Kidney tubule cell (primary cell): ENCODE measurements around the gene TFF3.
A peak's percentile ranks its signal among the peaks of the same experiment; 100 is the strongest.

Source experiments
- DNase-seq: peaks from one replicate; pipeline ENCODE4 v3.0.0-alpha.2; 2018; ENCODE audit warnings: low spot score

The TFF3 gene

GRCh38 chr21:42289926-42290325 is 25.3 kb downstream of the TFF3 start:
- no peak for DNase-seq

GRCh38 chr21:42288962-42289361 is 26.2 kb downstream of the TFF3 start:
- DNase-seq = no peak

GRCh38 chr21:42287193-42288083 is 27.8 kb downstream of the TFF3 start:
- DNase-seq = no peak

DNA sequence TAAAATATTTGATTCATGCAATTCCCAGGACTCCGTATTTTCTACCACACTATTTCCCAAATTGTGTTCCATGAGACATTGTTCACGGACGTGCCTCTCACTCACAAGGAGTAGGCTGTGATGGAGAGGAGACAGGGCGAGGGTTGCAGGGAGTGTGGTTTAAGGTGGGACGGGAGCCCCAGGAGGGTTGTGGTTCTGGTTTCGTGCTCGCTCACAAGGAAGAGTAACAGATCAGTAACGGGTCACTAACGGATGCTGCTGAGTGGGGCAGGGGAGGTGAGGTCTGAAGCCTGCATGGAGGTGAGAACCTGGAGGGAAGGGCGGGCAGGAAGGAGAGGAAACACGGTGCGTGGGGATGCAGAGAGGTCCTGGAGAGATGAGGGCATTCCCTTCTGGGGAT is 28.8 kb downstream of the TFF3 start:
- no peak for DNase-seq

DNA sequence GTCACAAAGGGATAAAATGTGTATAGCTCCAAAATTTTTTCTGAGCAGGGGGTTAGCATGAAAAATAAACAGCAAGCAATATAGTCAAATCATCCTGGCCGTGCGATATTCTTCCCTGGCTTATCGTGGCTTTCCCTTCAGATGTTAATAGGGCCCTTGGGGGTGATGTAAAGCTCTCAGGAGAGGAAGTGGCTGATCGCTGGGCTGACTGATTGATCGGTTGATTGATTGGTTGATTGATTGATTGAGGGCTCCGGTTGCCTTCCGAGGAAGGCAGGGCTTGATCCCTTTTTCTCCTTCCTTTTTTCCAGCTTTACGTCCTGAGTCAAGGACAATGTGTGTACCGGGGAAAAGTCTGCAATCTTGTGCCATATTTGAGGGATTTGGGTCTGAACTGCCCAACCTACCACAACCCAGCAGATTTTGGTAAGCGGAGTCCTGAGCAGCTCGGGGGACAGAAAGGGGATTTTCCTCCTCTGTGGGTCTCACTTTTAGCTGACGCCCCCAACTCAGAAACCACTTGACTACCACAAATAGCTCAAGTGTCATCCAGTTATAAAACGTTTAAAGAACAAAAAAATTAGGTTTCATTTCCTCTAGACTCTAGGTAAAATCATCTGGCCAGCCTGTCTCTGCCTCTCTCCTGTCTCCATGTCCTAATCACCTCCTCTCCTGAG is 29.5 kb downstream of the TFF3 start:
- DNase-seq = no peak

GRCh38 chr21:42282715-42283114 is 32.5 kb downstream of the TFF3 start:
- DNase-seq = no peak

- no peak for DNase-seq
These were observed 33.2 kb downstream of the TFF3 start for GRCh38 chr21:42282021-42282420.

DNA sequence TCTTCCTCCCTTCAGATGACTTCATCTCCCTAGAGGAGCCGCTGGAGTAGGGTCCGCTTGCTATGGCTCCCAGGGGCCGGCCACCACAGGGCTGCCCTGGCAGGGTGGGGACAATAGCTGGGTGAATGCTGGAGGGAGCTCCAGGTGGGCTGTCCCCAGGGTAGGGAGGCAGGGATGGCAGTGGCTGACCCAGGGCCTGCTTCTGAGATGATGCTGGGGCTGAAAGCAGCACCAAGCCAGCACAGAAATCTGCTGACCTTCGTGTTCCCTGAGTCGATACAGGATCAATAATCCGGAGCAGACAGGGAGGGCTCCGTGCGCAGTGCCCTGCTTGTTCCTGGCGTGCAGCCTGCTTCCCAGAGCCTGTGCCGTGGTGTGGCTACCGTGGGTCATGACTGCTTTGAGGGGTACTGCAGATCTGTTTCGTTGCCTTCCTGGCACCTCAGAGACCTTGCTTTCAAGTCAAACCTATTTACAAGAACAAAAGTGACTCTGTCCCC is 34.0 kb downstream of the TFF3 start:
- DNase-seq = no peak

GRCh38 chr21:42280356-42281180 is 34.6 kb downstream of the TFF3 start:
- DNase-seq = no peak

GRCh38 chr21:42279888-42280287 is 35.3 kb downstream of the TFF3 start:
- no peak for DNase-seq

GRCh38 chr21:42279341-42279871 is 35.8 kb downstream of the TFF3 start:
- no peak for DNase-seq

DNA sequence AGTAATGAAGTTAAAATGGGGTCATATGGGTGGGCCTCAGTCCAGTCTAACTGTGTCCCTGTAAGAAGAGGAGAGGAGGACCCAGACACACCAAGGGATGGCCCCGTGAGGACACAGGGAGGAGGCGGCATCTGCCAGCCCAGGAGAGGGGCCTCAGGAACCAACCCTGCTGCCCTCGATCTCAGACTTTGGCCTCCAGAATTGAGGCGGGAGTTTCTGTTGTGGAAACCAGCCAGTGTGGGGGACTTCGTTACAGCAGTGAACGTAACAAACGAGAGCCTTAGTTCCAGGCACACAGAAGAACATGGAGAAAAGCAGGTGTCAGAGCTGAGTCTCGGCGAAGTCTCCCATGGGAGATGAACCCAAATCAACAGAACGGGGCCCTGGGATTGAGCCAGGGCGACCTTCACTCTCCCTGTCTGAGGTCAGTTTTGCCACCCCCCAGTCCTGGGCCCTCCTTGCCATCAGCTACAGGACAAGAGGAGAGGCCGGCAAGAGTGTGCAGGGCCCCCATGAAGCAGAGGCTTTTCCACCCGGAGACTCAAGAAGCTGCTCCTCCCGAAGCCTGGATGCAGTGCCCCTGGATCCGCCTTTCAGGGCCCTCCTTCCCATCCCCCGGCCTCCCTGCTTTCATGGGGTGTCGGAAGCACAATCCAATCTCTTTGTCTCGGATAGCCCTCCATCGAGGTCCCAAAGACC is 36.6 kb downstream of the TFF3 start:
- no peak for DNase-seq

GRCh38 chr21:42277593-42277992 is 37.6 kb downstream of the TFF3 start:
- no peak for DNase-seq

- DNase-seq = no peak
These were observed 38.6 kb downstream of the TFF3 start for GRCh38 chr21:42276526-42277154.

DNA sequence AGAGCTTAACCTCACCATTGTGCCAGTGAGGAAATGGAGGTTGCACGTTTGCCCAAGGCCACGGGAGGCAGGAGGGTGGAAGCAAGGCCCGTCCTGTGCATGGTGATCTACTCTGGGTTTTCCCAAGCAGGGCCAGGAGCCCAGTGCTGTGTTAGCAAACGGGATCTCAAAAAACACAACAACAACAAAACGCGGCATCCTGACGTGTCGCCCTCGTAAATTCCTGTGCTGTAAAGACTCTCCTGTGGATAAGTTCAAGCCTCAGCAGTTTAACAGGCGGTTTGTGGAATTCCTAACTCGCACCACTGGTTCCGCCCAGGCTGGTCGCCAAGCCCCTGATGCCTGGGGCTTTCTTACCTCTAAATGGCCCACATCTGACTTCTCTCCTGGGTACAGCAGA is 39.1 kb downstream of the TFF3 start:
- DNase-seq = peak; percentile 5

- DNase-seq = no peak
These were observed 42.1 kb downstream of the TFF3 start for GRCh38 chr21:42272984-42273600.

GRCh38 chr21:42272109-42272962 is 42.9 kb downstream of the TFF3 start:
- DNase-seq = no peak

GRCh38 chr21:42271065-42271464 is 44.1 kb downstream of the TFF3 start:
- no peak for DNase-seq

DNA sequence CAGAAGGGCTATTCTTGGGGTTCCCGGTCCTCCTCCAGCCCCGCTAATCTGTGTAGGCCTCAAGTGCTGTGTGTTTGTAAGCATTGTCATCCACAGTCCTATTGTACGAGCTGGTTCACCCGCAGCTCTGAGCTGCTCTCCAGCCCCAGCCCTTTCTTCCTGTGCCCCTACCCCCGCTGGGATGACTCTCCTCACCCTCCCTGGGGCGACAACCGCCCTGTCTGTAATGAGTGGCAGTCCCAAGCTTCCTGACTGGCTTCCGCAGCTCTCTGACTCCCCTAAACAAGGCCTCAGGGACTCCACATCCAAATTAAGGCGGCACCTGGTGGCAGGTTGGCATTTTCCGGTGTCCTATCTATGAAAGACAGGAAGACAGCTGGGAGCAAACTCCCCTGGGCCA is 45.8 kb downstream of the TFF3 start:
- no peak for DNase-seq
